Measurements from ENCODE around the gene CMSS1.

CMSS1 gene

GRCh38 chr3:100062665-100063064 is 245.0 kb downstream of the CMSS1 start:
- no peak for FAIRE-seq

GRCh38 chr3:100063929-100064461 is 246.3 kb downstream of the CMSS1 start:
- no peak for FAIRE-seq

GRCh38 chr3:100067589-100067988 is 249.9 kb downstream of the CMSS1 start:
- no peak for FAIRE-seq

GRCh38 chr3:100068826-100069225 is 251.2 kb downstream of the CMSS1 start:
- no peak for FAIRE-seq

GRCh38 chr3:100069472-100069871 is 251.8 kb downstream of the CMSS1 start:
- FAIRE-seq = no peak

GRCh38 chr3:100072326-100073048 is 254.8 kb downstream of the CMSS1 start:
- FAIRE-seq = no peak

GRCh38 chr3:100073049-100073713 is 255.5 kb downstream of the CMSS1 start:
- FAIRE-seq = no peak

GRCh38 chr3:100073714-100074307 is 256.1 kb downstream of the CMSS1 start:
- no peak for FAIRE-seq

- no peak for FAIRE-seq
Measured at GRCh38 chr3:100075196-100075595, 257.5 kb downstream of the CMSS1 start.

GRCh38 chr3:100075851-100076730 is 258.4 kb downstream of the CMSS1 start:
- no peak for FAIRE-seq

GRCh38 chr3:100076731-100077529 is 259.3 kb downstream of the CMSS1 start:
- no peak for FAIRE-seq

- FAIRE-seq = no peak
Measured at GRCh38 chr3:100079328-100079727, 261.7 kb downstream of the CMSS1 start.

GRCh38 chr3:100080573-100080972 is 262.9 kb downstream of the CMSS1 start:
- no peak for FAIRE-seq

- no peak for FAIRE-seq
Measured at GRCh38 chr3:100081311-100081710, 263.6 kb downstream of the CMSS1 start.

- FAIRE-seq = no peak
Measured at GRCh38 chr3:100081986-100082692, 264.5 kb downstream of the CMSS1 start.

GRCh38 chr3:100082714-100083113 is 265.1 kb downstream of the CMSS1 start:
- FAIRE-seq = no peak

- no peak for FAIRE-seq
Measured at GRCh38 chr3:100083209-100083608, 265.5 kb downstream of the CMSS1 start.

- FAIRE-seq = no peak
Measured at GRCh38 chr3:100084100-100084806, 266.6 kb downstream of the CMSS1 start.

GRCh38 chr3:100086401-100086800 is 268.7 kb downstream of the CMSS1 start:
- no peak for FAIRE-seq

GRCh38 chr3:100087198-100087597 is 269.5 kb downstream of the CMSS1 start:
- no peak for FAIRE-seq
